ENCODE data around the gene ZNF512. TPM values are rescaled to one million over a fixed set of nuclear protein-coding genes. Genes with fewer than 3 reads are reported as not detected.
A peak's percentile ranks its signal among the peaks of the same experiment; 100 is the strongest.
"Not testable (repeated sequence)": the region's sequence is repeated elsewhere in the genome, so short reads cannot be mapped to it uniquely, and the experiment has no call there.

Gene ZNF512
- total RNA-seq, 1 experiment from 2014 or later, result 10.2 TPM

DNA sequence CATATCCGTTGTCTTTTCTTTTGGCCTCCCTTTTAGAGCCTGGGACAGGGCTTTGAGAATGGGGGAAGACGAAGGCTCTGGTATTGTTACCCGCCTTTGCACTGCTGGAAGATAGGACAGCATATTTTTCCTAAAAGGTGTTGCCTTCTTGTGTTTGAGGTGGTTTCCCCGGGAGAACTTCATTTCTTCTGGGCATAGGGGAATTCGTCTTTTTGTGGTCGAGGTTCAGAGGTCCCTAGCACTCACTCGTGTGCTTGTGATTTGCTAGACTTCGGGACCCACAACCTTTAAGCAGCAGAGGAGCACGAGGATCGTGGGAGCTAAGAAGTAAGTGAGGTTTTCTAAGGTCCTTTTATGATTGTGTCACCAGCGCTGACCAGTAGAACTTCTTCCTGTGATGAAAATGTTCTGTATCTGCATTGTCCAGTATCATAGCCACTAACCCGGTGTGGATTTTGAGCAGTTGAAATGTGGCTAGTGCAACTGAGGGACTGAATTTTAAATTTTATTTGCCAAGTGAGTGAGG lies 611 bp downstream of the ZNF512 start:
- DNase-seq (ENCODE audit: low spot score), result no peak

DNA sequence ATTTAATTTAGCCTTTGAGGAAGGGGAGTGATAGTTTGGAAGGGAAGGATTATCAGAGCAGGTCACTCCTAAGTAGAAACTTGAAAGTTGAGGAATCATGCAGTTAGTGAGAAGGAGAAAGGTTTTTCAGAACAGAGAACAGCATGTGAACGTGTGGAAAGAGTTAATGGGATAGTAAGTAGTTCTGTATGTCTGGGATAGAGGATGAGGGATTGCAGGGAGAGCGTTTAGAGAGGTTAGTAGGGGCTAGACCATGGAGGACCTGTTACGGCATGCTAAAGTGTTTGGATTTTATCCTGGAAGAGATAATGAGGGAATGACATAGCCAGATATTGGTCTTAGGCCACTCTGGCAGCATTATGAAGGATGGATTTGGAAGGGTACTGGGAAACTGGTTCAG lies 1.8 kb downstream of the ZNF512 start:
- DNase-seq (ENCODE audit: low spot score), result no peak

DNA sequence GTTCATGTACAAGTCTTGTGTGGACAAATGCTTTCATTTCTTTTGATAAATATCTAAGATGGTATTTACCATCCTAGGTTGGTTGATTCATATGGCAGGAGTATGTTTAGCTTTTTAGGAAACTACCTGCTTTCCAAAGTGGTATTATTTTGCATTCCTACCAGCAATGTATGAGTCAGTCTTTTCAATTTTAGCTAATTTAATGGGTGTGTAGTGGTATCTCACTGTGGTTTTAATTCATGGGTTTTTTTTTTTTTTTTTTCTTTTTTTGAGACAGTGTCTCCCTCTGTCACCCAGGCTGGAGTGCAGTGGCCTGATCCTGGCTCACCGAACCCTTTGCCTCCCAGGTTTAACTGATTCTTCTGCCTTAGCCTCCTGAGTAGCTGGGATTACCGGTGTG lies 4.2 kb downstream of the ZNF512 start:
- no peak for DNase-seq (ENCODE audit: low spot score)

DNA sequence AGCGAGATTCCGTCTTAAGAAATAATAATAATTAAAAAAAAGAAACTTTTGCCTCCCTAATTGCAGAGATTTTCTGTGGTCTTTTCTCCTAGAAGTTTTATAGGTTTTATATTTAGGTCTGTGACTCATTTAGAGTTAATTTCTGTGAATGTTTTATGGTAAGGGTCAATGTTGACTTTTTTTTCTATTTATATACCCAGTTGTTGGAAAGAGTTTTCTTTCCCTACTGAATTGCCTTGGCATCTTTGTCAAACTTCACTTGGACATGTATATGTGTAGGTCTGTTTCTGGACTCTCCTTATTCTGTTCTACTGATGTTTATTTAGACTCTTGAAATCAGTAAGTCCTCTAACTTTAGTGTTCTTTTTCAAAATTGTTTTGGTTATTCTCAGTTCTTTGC lies 5.5 kb downstream of the ZNF512 start:
- DNase-seq (ENCODE audit: low spot score), result no peak

DNA sequence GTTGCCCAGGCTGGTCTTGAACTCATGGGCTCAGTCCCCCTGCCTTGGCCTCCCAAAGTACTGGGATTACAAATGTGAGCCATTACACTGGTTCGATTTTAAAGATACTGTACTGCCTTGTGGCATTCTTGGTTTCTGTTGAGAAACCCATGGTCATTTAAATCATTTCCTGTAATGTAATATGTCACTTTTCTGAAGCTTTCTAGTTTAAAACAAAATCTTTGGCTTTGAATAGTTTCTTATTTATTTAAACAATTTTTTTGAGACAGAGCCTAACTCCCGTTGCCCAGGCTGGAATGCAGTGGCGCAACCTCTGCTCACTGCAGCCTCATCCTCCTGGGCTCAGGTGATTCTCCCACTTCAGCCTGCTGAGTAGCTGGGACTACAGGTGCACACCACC lies 8.9 kb downstream of the ZNF512 start:
- DNase-seq (ENCODE audit: low spot score), result no peak

DNA sequence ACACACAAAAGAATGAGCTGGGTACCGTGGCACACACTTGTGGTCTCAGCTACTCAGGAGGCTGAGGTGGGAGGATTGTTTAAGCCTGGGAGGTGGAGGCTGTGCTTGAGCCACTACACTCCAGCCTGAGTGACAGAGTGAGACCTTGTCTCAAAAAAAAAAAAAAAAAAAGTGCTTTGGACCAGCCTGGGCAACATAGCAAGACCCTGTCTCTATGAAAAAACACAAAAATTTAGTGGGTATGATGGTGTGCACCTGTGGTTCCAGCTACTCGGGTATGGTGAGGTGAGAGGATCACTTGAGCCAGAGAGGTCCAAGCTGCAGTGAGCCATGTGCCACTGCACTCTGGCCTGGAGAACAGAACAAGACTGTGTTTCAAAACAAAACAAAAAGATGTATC lies 10.4 kb downstream of the ZNF512 start:
- DNase-seq (ENCODE audit: low spot score), result no peak

DNA sequence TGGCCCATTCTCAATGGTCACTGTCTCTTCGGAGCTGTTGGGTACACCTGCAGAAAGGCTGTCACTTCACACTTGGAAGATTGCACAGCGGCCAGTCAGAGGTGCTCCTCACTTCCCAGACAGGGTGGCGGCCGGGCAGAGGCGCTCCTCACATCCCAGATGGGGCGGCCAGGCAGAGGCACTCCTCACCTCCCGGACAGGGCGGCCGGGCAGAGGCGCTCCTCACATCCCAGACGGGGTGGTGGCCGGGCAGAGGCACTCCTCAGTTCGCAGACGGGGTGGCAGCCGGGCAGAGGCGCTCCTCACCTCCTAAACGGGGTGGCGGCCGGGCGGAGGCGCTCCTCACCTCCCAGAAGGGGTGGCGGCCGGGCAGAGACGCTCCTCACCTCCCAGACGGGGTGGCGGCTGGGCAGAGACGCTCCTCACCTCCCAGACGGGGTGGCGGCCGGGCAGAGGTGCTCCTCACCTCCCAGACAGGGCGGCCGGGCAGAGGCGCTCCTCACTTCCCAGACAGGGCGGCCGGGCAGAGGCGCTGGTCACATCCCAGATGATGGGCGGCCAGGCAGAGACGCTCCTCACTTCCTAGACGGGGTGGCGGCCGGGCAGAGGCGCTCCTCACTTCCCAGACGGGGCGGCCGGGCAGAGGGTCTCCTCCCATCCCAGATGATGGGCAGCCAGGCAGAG lies 11.3 kb downstream of the ZNF512 start:
- not testable (repeated sequence) for DNase-seq (ENCODE audit: low spot score)

DNA sequence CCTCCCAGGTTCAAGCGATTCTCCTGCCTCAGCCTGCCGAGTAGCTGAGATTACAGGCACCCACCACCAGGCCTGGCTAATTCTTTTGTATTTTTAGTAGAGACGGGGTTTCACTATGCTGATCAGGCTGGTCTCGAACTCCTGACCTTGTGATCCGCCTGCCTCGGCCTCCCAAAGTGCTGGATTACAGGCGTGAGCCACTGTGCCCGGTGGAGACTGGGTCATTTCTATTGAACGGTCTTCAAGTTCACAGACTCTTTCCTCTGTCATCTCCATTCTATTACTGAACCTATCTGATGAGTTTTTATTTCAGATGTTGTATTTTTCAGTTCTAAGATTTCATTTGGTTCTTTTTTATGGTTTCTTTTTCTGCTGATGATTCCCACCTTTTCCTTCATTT lies 12.6 kb downstream of the ZNF512 start:
- not testable (repeated sequence) for DNase-seq (ENCODE audit: low spot score)

DNA sequence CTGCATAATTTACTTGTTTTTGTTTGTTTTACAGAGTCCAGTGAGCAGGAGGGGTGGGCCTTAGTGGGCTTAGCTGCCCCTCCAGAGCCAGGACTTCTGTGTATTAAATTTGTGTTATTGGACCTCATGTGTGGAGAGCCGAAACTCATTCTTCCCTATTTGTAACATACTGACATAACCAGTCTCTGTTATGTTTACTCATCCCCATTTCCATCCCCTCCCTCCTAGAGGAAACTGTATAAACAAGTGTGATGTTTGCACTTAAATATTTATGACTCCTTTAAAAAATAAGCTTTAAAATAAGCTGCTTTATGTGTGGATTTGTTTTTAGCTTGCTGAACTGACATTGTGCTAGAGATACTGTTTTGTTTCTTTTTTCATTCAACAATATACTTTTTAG lies 13.8 kb downstream of the ZNF512 start:
- no peak for DNase-seq (ENCODE audit: low spot score)

DNA sequence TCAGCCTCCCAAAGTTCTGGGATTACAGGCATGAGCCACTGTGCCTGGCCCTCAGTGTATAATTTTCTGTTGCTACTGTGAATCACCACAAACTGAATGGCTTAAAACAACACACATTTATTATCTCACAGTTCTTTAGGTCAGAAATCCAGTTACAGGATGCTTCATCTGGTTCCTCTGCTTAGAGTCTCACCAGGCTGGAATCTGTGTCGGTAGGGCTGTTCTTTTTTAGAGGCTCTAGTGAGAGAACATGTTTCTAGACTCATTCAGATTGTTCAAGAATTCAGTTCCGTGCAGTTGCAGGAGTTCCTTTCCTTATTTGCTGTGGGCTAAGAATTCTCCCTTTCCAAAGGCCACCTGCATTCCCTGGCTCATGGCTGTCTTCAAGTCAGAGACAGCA lies 23.8 kb downstream of the ZNF512 start:
- no peak for DNase-seq (ENCODE audit: low spot score)

DNA sequence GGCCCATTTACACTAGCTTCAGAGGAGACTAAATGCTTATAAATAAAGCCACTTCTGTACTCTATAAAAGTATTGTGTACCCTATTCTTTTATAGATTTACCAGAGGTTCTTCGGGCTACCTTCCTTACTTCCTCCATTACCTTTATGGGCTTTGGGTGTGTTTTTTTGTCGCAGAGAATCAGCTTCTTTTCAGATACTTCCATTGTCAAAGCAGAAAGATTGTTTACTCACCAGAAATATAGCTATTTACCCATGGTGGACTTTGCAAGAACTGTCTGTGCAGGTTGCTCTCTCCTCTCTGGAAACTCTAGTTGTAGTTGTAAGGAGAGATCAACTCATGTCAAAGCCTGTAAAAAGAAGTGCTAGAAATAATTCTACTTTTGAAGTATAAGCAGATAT lies 31.1 kb downstream of the ZNF512 start:
- DNase-seq (ENCODE audit: low spot score), result no peak

DNA sequence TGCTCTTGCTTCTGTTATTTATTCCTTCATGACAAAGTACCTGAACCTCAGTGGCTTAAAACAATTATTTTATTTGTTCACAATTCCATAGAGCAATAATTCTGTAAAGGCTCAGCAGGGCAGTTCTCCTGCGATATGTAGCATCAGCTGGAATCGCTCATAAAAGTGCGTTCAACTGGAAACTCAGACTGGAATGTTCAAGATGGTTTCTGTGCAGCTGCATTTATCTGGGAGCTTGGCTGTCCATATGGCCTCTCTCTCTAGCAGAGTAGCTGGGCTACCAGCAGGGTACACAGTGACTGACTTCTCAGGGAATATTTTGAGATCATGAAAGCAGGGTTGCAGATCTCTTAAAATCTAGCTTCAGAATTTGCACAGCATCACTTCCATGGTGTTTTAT lies 32.5 kb downstream of the ZNF512 start:
- DNase-seq (ENCODE audit: low spot score), result no peak

DNA sequence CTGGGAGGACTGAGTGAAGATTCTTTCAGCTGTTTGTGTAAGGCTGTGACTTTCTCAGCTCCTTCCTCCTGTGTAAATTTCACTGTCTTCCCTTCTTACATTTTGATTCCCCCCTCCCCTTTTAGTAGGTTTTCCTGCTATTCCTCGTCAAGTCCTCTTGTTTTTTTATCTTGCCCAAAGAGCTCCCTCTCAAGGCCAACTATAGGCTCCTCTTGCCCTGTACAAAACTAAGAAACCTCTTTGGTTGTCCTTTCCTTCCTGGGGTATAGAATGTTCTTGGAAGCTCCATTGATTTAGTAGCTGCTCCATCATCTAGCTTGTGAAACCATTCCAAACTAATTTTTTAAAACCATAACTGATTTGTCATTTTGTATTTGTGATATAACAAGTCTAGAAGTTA lies 38.7 kb downstream of the ZNF512 start:
- no peak for DNase-seq (ENCODE audit: low spot score)

DNA sequence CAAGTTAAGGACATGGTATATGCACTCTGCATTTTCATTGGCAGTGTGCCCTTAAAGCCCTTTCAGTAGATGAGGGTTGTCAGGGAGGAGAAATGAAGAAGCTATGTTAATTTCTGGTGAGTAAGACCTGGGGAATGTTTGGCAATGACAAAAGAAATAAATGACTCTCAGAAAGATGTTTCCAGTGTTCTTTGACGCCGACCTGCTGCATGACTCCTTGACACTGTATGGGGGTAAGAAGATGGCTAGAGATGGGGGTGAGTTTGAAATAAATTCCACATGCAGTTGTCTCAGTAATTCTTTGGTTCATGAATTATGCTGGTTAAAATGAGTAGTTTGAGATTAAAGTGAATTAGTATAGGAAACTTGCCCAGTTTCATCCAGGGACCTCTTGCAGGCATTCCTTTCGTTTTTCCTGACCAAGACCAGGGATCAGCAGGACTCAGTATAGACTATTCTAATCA lies 40.1 kb downstream of the ZNF512 start:
- DNase-seq (ENCODE audit: low spot score), result no peak

DNA sequence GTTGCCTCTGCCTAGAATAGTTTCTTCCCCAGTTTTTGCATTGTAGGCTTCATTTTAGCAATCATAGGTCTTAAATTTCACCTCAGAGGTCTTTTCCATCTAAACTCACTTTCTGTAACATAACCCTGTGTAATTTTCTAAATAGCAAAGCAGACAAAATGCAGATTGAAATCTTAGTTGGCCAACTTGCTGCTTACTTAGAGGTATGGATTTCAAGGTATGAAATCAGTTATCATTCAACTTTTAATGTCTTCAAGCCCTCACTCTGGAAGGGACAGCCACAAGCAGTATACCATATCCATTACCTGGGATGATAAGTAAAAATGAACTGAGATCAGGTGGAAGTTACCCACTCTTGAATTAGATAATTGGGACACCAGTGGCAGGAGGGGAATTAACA lies 42.1 kb downstream of the ZNF512 start:
- DNase-seq (ENCODE audit: low spot score), result no peak

DNA sequence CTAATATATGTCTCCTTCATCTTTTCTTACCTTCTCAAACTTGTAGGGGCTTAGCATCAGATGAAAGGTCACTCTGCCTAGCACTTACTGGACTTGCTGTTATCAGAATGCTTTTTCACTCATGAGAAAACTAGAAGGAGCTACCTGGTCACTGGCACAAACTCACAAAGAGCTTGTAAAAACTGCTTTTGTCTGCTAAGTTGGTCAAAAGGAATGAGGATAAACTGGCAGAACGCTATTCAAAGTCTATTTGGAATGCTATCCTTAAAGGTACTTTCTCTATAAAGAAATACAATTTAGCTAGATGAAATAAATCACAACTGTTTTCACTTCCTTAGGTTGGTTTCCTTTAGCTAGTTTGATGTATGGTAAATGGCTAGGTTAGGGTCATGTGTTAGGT lies 43.5 kb downstream of the ZNF512 start:
- DNase-seq (ENCODE audit: low spot score), result not testable (repeated sequence)

DNA sequence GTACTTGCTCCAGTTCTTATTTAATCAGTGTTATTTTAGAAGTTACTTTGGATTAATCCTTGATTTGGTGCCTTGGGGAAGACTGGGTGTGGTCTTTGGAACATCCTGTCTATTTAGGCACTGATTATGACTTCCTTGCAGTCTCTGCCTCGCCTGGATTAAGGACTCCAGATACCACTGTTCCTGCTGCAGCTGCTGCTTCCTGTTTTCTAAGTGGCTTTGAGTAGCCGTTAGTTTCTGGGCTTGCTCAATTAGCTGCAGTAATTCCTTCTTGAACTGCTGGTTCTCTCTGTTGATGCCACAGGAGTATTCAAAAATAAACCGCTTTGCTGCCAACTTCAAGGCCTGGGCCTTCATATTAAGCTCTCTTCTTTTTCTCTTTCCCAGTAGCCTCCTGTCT lies 44.1 kb downstream of the ZNF512 start:
- not testable (repeated sequence) for DNase-seq (ENCODE audit: low spot score)

DNA sequence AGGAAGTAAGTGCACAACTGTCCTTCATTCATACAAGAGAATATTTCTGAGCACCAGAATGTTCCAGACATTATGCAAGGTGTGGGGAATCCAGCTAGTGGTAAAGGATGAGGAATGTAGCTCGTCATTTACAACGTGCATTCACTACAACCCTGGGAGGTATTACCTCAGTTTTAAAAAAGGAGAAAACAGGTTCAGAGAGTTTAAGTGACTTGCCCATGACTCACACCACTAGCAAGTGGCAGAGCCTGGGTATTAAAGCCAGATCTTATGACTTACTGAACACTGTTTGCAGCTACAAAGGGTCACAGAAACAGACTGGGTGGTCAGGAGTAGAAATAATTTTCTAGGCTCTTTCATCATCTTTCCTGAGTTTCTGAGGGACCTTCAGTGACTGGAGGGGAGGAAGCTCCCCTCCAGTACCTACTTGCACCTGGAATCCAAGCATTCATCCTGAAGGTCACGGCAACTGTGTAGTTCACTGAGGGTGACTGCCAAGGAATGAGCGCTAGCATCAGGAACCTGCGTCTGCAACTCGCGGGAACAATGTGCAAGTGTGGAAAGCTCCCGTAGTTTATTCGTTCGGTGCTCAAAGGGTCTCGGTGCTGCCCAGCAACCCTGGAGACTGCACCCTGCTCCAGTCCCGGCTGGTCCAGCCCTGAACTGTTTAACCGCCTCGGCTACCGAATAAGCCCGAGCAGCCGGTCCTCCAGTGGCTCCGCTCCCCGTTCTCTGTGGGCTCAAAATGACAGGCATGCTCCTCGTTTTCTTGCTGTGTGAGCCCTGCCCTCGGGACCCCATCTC lies 45.3 kb downstream of the ZNF512 start:
- DNase-seq (ENCODE audit: low spot score), result peak; percentile 51

DNA sequence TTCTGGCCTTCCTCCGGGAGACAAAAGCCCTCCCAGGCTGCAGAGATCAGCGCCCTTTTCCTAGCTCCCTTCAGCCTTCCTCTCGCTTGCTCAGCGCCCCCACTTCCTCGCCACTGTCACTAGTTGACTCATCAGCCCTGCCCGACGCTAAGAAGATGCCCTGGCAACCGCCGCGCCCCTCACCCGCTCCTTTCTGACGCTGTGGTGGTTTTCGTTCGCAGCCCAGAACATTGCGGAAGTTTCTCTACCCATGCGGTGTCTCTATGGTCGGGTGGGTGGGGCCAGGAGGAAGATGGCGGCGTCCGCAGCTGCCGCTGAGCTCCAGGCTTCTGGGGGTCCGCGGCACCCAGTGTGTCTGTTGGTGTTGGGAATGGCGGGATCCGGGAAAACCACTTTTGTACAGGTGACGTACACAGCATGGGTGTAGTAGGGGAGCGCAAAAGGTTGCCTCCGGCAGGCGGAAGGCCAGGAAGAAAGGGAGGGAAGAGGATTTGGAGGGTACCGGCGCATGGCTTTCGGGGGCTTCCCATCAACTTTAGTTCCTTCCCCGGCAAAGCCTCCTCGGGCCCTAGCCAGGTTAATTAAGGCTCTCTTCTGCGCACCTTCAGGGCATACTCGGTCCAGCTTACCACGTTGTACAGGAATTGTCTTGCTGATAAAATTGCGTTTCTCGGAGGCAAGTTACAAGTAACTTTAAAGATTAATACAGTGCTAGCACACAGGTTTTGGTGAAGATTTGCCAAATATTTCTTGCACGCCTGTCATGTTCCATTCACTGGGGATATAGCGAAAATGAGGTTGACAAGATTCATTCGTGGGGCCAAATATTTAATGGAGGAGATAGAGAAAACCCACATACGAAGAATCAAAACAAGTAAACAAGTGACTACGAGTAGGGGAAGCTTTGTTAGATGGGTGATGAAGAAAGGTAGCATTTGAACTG lies 46.2 kb downstream of the ZNF512 start, which contains the start of the genes CCDC121 and GPN1:
Gene CCDC121 (minus strand): TSS at position 246 of the 943 bp plus-strand sequence. CDS start 1,213 bp downstream, outside the sequence.
Gene GPN1 (plus strand): TSS at position 284 of the 943 bp plus-strand sequence. CDS start 9 bp downstream, at position 293.
- peak; percentile 84 for DNase-seq (ENCODE audit: low spot score)

DNA sequence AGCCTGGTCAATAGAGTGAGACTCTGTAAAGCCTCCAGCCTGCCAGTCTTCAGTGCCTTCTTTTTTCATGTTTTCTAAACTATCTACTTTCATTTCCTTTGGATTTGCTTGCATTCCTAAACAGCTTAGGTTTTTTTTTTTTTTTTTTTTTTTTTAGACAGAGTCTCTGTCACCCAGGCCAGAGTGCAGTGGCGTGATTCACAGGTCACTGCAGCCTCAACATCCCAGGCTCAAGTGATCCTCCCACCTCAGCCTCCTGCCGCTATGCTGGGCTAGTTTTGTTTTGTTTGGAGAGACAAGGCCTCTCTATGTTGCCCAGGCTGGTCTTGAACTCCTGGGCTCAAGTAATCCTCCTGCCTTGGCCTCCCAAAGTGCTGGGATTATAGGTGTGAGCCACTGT lies 47.4 kb downstream of the ZNF512 start:
- DNase-seq (ENCODE audit: low spot score), result not testable (repeated sequence)

DNA sequence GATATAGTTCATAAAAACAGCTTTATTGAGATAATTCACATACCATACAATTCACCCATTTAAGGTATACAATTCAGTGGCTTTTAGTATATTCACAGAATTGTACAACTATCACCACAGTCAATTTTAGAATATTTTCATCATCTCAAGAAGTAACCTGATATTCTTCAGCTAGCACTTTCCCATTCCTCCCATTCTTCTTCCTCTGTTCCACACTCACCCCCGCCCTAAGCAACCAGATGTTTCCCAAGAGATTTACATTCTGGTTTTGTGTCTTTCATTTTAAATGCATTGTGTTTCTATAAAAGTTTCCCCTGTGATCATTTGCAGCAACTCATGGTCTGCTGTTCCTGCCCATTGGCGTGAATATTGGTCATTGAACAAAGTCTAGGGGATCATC lies 51.4 kb downstream of the ZNF512 start:
- DNase-seq (ENCODE audit: low spot score), result no peak
